ENCODE measurements around the gene SPATA13.
"Not testable (repeated sequence)": the region's sequence is repeated elsewhere in the genome, so short reads cannot be mapped to it uniquely, and the experiment has no call there.

Gene SPATA13

DNA sequence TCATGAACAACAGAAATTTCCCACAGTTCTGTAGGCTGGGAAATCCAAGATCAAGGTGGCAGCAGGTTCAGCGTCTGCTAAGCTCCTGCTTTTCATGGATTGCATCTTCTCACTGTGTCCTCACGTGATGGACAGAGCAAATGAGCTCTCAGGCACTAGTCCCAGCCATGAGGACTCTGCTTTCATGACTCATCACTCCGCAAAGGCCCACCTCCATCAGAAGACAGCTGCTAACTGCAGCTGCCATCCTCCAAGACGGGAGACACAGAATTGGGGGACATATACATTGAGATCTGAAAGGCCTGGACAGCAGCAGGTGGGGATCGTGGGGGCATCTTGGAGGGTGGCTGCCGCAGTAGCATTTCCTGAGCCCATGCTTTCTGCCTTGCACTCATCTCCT lies 44.4 kb upstream of the SPATA13 start:
- DNase-seq, result no peak
- Histone ChIP-seq H3K27ac (ENCODE audit: low read length) (no peak overlapping the region), H4K20me1 (ENCODE audit: insufficient read depth, low read length) (no peaks in the 10 kb centered on the region), H2AFZ (ENCODE audit: low read depth, low read length) (no peak overlapping the region), H3K4me3 (ENCODE audit: low read depth in 1 of 2, low read length in 2 of 2) (no peak overlapping the region), H3K4me1 (ENCODE audit: insufficient read depth, low read length) (no peaks in the 10 kb centered on the region), H3K9ac (ENCODE audit: low read depth, low read length) (no peak overlapping the region), H3K36me3 (ENCODE audit: insufficient read depth, low read length) (no peaks in the 10 kb centered on the region), H3K79me2 (ENCODE audit: insufficient read depth, low read length) (no peaks in the 10 kb centered on the region), H3K9me3 (ENCODE audit: insufficient read depth, low read length, severe bottlenecking) (no peaks in the 10 kb centered on the region), H3K4me2 (ENCODE audit: insufficient read depth, low read length) (no peak overlapping the region), H3K27me3 (ENCODE audit: insufficient read depth, low read length, poor library complexity) (no peaks in the 10 kb centered on the region)
- no peak for TF ChIP-seq EZH2 (IDR thresholded peaks at IDR 0.05; ENCODE audit: borderline replicate concordance, low read depth, low read length, severe bottlenecking)
- TF ChIP-seq, protein P1, sequence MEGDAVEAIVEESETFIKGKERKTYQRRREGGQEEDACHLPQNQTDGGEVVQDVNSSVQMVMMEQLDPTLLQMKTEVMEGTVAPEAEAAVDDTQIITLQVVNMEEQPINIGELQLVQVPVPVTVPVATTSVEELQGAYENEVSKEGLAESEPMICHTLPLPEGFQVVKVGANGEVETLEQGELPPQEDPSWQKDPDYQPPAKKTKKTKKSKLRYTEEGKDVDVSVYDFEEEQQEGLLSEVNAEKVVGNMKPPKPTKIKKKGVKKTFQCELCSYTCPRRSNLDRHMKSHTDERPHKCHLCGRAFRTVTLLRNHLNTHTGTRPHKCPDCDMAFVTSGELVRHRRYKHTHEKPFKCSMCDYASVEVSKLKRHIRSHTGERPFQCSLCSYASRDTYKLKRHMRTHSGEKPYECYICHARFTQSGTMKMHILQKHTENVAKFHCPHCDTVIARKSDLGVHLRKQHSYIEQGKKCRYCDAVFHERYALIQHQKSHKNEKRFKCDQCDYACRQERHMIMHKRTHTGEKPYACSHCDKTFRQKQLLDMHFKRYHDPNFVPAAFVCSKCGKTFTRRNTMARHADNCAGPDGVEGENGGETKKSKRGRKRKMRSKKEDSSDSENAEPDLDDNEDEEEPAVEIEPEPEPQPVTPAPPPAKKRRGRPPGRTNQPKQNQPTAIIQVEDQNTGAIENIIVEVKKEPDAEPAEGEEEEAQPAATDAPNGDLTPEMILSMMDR (IDR thresholded peaks at IDR 0.05; ENCODE audit: borderline replicate concordance, extremely low read depth, low read length, poor library complexity, severe bottlenecking), result no peak
- 0 out of 3 replicates have a peak, but pooled peaks have one; percentile 29 for ATAC-seq (ENCODE audit: insufficient read depth, low read depth)

DNA sequence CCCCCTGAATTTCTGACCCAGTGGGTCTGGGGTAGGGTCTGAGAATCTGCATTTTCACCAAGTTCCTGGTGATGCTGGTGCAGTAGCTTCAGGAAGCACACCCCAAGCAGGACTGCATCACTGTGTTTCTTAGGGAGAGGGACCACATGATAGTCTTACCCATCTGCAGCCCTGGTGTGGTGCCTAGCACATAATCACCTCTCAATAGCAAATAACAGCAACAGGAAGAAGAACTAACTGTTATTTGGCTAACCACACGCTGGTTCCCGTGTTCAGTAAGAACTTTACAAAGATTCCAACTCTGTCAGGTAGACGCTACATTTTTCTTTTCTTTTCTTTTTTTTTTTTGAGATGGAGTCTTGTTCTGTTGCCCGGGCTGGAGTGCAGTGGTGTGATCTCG lies 41.9 kb upstream of the SPATA13 start:
- H3K9me3 ChIP-seq (ENCODE audit: insufficient read depth, low read length, severe bottlenecking), result no peaks in the 10 kb centered on the region
- H3K4me2 ChIP-seq (ENCODE audit: insufficient read depth, low read length), result no peak overlapping the region
- H3K9ac ChIP-seq (ENCODE audit: low read depth, low read length), result no peak overlapping the region
- TF ChIP-seq EZH2 (IDR thresholded peaks at IDR 0.05; ENCODE audit: borderline replicate concordance, low read depth, low read length, severe bottlenecking), result no peak
- TF ChIP-seq, protein P1 (IDR thresholded peaks at IDR 0.05; ENCODE audit: borderline replicate concordance, extremely low read depth, low read length, poor library complexity, severe bottlenecking), result no peak
- no peaks in the 10 kb centered on the region for H3K36me3 ChIP-seq (ENCODE audit: insufficient read depth, low read length)
- H3K27ac ChIP-seq (ENCODE audit: low read length), result no peak overlapping the region
- ATAC-seq (ENCODE audit: insufficient read depth, low read depth), result no peak
- H4K20me1 ChIP-seq (ENCODE audit: insufficient read depth, low read length), result no peaks in the 10 kb centered on the region
- H3K4me3 ChIP-seq (ENCODE audit: low read depth in 1 of 2, low read length in 2 of 2), result no peak overlapping the region
- H3K79me2 ChIP-seq (ENCODE audit: insufficient read depth, low read length), result no peaks in the 10 kb centered on the region
- no peak overlapping the region for H2AFZ ChIP-seq (ENCODE audit: low read depth, low read length)
- DNase-seq, result no peak
- no peaks in the 10 kb centered on the region for H3K4me1 ChIP-seq (ENCODE audit: insufficient read depth, low read length)
- peaks cover 4% of the 10 kb centered on the region for H3K27me3 ChIP-seq (ENCODE audit: insufficient read depth, low read length, poor library complexity)

DNA sequence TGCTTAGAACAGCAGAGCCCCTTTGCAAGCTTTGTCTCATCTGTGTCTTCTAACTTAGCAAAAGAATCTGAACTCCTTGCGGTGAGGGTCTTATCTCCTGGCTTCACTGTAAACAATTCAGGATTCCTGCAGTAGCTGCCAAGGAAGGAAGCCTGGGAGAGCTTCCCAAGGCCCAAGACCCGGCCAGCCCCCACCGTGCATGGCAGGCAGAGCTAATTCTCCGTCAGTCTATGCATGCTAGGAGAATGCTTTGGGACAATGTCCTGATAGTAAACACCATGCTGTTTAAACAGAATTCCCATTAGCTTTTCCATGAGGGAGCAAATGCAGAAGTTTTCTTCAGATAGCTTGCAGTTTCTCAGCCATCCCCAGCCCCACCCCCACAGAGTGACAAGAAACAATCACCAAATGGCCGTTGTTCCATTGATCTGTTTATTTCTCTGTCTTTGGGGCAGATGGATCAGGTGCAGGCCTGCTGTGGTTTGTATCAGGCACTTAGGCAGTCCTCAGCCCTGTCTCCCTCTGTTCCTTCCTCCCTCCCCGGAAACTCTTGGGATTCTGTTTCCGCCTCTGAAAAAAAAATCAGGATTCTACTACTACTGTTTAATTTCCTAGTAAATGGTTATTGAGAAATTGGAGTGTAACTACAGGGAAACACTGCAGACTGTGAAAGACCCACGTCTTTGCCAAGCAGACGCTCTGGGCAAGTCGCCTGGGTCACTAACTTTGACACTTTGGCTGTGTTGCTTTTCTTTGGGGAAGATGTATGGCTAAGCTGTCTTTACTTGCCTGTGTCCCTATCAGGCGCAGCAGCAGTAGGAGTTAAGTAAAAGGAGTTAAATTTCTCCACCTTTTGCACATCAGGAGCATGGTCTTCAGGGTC lies 40.7 kb upstream of the SPATA13 start:
- no peaks in the 10 kb centered on the region for H3K4me1 ChIP-seq (ENCODE audit: insufficient read depth, low read length)
- H3K4me2 ChIP-seq (ENCODE audit: insufficient read depth, low read length), result no peak overlapping the region
- H3K27ac ChIP-seq (ENCODE audit: low read length), result no peak overlapping the region
- DNase-seq, result no peak
- peaks cover 4% of the 10 kb centered on the region for H3K27me3 ChIP-seq (ENCODE audit: insufficient read depth, low read length, poor library complexity)
- H3K9ac ChIP-seq (ENCODE audit: low read depth, low read length), result no peak overlapping the region
- H3K36me3 ChIP-seq (ENCODE audit: insufficient read depth, low read length), result no peaks in the 10 kb centered on the region
- no peaks in the 10 kb centered on the region for H4K20me1 ChIP-seq (ENCODE audit: insufficient read depth, low read length)
- no peak overlapping the region for H2AFZ ChIP-seq (ENCODE audit: low read depth, low read length)
- no peak overlapping the region for H3K4me3 ChIP-seq (ENCODE audit: low read depth in 1 of 2, low read length in 2 of 2)
- ATAC-seq (ENCODE audit: insufficient read depth, low read depth), result no peak
- H3K9me3 ChIP-seq (ENCODE audit: insufficient read depth, low read length, severe bottlenecking), result no peaks in the 10 kb centered on the region
- TF ChIP-seq EZH2 (IDR thresholded peaks at IDR 0.05; ENCODE audit: borderline replicate concordance, low read depth, low read length, severe bottlenecking), result no peak
- TF ChIP-seq, protein P1 (IDR thresholded peaks at IDR 0.05; ENCODE audit: borderline replicate concordance, extremely low read depth, low read length, poor library complexity, severe bottlenecking), result no peak
- no peaks in the 10 kb centered on the region for H3K79me2 ChIP-seq (ENCODE audit: insufficient read depth, low read length)

DNA sequence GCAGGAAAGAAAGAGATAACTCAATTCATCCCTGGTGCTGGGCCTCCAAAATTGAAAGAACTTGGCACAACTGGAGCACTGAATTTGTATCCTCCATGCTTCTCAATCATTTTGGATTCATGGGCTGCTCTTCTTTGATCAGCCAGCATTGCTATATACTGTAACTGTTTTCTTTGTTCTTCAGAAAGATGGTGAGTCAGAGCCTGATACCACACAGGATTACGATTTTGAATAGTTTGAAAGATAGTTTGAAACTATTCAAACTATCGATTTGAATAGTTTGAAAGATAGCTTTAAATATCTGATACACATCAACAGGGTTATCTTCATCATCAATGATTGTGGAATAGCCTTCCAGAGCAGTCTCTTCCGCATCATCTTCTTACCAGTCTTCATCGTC lies 38.5 kb upstream of the SPATA13 start:
- H3K27me3 ChIP-seq (ENCODE audit: insufficient read depth, low read length, poor library complexity); H3K36me3 ChIP-seq (ENCODE audit: insufficient read depth, low read length); H3K79me2 ChIP-seq (ENCODE audit: insufficient read depth, low read length); ATAC-seq (ENCODE audit: insufficient read depth, low read depth); H3K9me3 ChIP-seq (ENCODE audit: insufficient read depth, low read length, severe bottlenecking); H3K27ac ChIP-seq (ENCODE audit: low read length); H3K4me2 ChIP-seq (ENCODE audit: insufficient read depth, low read length); H2AFZ ChIP-seq (ENCODE audit: low read depth, low read length); H3K9ac ChIP-seq (ENCODE audit: low read depth, low read length); H3K4me1 ChIP-seq (ENCODE audit: insufficient read depth, low read length); H4K20me1 ChIP-seq (ENCODE audit: insufficient read depth, low read length); H3K4me3 ChIP-seq (ENCODE audit: low read depth in 1 of 2, low read length in 2 of 2); DNase-seq: not testable (repeated sequence)

Measured in DND-41 (cell line).